SK-N-DZ (cell line): Measurements from ENCODE around the gene SUSD1.

Experiments
- small RNA-seq, 2 experiments: library from RNA; depleted of rRNA; stranded (forward); fragments of <200 nt; gene quantifications; one replicate each; pipeline ENCODE3, GENCODE V24; 2014

Gene SUSD1

Small RNA genes lying within 50 kb of the gene (small RNA-seq; reads per million reads assigned to genes)
- gene RF00019 (0 reads per million in 2 experiments), gene RNU6-710P (0 reads per million in 2 experiments), gene RNU6-855P (0 reads per million in 2 experiments)
